DMS153 (cell line): ENCODE measurements around the gene CYB5R4.

ENCODE experiments used
- DNase-seq: peaks from one replicate; lab custom pipeline; 2025; lab: John Stamatoyannopoulos, UW

CYB5R4 gene, protein sequence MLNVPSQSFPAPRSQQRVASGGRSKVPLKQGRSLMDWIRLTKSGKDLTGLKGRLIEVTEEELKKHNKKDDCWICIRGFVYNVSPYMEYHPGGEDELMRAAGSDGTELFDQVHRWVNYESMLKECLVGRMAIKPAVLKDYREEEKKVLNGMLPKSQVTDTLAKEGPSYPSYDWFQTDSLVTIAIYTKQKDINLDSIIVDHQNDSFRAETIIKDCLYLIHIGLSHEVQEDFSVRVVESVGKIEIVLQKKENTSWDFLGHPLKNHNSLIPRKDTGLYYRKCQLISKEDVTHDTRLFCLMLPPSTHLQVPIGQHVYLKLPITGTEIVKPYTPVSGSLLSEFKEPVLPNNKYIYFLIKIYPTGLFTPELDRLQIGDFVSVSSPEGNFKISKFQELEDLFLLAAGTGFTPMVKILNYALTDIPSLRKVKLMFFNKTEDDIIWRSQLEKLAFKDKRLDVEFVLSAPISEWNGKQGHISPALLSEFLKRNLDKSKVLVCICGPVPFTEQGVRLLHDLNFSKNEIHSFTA

DNA sequence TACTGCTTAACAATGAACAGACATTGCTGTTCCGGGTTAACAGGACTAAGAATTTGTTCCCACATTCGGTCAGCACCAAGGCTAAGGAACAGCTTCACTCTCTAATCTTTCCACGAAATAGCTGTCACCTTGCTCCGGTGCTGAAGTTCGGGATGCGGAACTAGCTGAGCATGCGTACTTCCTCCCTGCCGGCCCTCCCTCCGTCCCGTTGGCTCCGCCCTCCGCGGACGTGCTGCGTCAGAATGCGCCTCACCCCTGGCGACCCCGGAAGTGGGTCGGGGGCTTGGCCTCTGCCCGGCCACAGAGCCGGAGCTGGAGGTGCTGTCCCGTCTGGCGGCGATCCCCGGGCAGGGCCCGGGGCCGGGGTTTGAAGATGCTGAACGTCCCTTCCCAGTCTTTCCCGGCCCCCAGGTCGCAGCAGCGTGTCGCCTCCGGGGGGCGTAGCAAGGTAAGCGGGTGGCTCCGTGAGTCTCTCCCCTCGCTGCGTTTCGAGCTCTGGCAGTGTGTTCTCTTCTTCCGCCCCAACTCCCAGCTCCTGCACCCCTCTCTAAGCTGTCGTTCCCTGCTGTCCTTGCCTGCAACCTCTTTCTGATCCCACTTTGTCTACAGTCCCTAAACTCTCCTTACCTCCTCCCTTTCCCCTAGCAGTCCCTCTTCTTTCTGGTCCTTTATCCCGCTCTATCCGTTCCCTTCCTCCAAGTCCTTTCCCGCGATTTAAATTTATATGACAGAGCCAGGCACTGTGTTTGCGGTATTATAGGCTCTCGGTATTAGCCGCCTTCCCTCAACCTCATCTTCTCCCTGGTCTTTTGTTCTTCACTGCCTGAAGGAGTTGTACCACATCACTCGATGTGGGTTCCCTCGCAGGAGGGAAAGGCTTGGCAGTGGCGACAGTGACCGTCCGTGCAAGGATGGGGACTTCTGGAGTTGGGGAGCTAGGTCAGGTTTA is at the start of gene CYB5R4:
CYB5R4 (plus strand) TSS at position 280 of the 949 bp plus-strand sequence; CDS start at position 374, 94 bp downstream.
- DNase-seq, result peak; percentile 90

DNA sequence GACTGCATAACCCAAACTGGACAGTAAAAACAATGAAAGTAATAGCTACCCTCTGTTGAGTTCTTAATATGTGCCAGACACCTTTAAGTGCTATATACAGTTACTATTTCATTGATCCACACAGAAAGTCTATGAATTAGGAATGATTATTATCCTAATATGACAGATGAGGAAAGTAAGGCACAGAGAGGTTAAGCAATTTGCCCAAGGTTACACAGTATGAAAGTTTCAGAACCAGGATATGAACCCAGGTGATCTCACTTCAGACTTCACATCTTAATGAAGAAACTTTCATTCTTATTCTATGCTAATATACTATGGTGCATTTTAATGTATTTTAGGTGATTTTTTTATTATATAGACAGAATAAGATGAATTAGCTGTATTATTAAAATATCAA is 46.9 kb upstream of the CYB5R4 start:
- DNase-seq, result no peak

DNA sequence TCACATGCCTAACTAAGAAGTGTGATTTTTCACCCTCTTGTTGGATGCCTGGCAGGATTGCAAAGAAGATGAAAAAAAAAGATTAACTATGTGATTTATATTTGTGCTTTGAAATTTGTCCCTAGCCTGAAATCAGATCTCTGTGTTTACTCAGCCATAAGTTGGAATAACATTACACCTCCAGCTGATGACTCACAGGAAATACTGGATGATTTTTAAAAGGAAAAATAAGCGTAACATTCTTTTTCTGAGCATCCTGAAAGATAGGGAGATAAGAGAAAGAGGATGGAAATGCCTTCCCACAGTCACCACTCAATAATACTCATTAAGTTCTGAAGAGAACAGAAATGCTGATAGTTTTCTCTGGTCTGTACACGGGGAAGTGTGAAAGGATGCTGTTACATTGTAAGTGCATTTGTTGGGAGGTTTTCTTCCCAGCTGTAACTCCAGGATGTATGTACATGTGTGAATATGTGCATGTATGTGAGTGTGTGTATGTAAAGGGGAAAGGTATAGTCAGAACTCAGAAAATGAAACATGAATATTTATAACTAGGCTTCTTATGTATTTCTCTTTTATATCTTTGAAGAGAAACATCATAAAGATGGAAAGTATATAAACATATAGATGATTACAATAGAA is 43.7 kb upstream of the CYB5R4 start:
- DNase-seq, result no peak

DNA sequence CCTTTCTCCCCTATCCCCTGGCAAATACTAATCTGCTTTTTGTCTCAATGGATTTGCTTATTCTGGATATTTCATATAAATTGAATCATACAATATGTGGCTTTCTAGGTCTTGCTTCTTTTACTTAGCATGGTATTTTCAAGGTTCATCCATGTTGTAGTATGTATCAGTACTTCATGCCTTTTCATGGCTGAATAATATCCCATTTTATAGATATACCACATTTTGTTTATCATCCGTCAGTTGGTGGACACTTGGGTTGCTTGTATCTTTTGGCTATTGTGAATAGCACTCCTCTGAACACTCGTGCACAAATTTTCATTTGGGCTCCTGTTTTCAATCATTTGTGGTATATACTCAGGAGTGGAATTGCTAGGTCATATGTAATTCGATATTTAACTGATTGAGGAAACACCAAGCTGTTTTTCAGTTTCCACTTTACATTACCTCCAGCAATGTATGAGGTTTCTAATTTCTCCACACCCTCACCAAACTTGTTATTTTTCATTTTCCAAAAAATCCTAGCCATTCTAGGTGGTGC is 36.8 kb upstream of the CYB5R4 start:
- no peak for DNase-seq

DNA sequence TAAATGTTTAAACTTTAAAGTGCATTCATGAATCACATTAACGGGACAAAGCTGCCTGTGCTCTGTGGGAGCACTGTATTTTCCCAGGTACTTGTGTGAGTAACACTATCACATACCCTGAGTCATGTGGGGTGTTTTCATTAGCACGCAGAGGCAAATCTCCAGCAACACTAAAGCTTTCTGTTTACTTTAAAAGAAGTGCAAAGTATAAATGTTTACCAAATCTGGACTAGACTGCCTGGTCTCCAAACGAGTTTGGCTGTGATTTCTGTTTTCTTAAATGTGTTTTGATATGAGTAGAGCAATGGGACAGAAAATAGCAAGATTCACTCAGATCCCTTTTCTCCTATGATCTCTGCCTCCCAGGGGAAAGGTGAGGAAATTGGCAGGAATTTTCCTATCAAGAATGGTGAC is 35.1 kb upstream of the CYB5R4 start:
- no peak for DNase-seq

DNA sequence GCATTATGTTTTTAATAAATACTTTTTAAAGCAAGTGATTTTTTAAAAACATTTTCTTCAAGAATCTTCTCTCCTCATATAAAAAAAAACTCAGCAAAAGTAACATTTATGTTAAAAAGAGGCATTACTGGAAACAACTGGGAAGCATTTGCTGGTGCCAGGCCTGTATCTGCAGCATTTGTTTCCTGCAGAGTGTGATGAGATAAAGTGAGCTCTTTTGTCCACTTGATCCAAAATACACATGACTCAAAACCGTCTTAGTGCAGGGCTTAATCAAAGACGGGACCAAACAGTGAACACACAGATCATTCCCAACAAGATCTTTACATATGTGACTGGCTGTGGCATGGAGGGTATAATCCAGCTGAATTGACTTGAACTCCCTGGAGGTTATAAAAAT is 34.7 kb upstream of the CYB5R4 start:
- no peak for DNase-seq

DNA sequence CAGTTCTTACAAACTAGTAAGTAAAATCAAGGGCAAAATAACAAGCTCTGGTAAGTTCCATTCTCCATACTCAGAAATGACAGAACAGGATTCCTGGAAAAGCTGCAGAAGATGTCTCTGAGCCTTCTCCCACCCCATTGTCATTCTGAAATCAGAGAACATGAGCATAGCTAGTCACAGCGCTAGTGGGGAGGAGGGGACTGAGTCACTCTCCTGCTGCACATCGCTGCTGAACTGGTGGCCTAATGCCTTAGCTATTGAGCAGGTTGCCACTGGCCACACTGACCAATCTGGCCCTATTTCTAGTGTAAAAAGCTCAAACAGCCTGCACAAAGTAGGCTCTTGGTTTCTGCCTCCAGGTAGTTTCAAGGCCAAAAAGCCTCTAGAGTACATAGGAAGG is 32.4 kb upstream of the CYB5R4 start:
- no peak for DNase-seq

DNA sequence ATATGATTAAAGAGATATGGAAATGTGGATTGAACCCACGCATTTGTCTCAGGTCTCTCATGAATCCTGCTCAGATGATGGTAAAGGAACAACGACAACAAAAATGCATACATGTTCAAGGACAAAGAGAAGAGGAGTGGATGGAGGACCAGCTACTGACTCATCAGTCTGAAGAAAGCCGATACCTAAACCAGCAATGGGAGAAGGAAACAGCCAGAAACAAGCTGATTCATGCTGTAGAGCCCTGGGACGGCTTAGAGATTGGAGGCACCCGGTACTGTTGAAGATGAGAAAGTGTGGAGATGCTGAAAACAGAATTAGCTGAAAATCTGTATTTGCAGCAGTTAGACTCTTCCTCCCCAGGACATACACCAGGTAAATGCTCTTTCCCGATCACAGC is 20.8 kb upstream of the CYB5R4 start:
- DNase-seq, result no peak

DNA sequence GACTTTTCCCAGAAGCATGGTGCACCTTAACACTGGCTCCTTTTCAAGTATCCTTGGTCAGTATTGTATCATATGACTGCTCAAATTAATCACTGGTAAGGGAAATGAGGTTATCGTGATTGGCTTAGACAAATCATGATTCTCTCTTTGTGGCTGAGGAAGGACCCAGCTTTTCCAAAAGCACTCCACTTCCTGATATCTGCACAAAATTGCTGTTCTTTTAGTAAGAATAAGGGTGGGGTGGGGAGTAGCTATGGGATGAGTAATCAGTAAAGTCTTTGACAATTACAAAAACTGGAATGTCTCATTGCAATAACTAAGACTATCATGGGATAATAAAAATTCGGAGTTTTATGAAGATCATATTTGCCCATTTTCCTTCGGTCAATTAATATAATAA is 15.3 kb upstream of the CYB5R4 start:
- DNase-seq, result no peak

DNA sequence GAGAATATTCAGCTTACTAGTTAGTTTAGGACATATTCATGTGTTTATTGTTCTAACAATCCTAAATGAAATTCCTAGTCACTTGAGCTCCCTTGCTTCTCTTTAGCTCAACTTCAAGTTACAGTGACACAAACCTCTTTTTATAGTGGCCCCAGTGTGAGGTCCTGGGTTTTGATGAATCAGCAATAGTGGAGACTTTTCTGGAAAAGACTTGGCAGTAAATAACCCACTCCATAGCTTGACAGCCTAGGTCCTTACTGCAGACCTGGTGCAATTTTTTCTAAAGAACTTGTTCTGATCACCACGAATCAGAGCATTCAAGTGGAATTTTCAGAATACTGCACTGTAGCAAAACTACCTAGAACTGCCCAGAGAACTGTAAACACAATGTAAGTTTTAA is 13.2 kb upstream of the CYB5R4 start:
- no peak for DNase-seq

DNA sequence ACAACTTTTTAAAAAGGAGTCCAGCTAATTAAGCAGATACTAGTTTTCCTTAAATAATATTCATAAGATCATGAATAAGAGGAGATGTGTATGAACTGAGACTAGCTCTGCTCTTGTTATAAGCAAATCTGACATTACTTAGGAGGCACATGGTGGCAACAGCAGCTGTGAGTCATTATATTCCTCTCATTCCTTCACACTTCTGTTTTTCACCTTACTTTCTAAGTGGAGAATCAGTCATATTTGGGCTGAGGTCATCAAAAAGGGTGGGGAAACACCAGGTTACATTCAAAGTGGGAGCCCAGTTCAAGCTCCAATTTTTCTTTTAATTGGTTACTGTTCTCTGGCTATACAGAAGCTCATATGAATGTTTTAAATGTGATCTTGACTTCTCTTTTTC is 12.3 kb upstream of the CYB5R4 start:
- DNase-seq, result no peak

DNA sequence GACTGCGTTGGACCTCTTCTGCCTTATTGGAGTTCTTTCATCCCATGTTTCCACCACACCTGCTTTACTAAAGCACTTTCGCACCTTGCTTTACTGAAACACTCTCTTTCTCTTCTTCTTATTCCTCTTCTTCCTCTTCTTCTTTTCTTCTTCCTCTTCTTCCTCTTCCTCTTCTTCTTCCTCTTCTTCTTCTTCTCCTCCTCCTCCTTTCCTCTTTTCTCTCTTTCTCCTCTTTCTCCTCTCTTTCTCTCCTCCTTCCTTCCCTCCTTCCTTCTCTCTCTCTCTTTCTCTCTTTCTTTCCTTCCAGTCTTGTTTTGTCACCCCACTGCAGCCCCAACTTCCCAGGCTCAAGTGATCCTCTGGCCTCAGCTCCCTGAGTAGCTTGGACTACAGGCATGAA is 10.4 kb upstream of the CYB5R4 start:
- no peak for DNase-seq

DNA sequence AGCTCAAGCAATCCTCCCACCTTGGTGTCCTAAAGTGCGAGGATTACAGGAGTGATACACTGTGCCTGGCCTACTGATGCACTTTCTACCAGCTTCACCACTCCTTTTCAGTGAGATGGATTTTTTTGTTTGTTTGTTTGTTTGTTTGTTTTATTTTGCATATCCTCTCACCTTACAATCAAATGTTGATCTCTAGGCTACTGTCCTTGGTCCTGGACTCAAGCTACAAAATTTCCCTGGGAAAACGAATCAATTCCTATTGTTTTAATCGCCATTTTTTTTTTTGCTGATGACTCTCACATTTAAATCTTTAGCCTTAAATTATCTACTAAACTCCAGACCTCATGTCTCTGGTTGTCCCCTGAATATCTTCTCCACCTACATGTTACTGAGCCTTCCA is 9.9 kb upstream of the CYB5R4 start:
- DNase-seq, result no peak

DNA sequence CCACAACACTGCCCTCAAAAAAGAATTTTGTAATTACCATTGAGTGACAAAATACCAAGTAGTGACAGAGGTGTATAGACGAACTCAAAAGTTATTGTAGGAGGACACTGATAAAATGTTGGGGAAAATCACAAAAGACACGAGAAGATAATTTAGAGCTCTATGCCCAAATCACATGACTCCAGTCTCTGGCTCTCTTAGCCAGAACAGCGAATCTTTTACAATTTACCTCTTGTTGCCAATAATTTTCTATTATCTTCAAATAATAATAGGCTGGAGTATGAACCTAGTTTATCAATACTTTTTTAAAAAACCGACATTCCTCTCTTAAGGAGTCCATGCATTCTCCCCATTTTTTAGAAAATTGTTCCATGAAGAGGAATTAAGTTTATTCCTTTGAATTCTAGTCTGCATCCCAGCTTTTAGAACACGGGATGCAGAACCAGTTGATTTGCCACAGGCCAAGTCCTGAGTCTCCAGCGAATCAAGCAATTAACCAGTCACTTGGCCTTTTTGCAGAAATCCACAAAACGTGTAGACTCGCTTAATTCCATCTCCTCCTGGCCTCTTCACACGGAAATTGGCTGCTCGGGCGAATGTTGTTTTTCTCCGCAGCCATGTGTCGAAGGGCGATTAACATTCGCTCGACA is 6.8 kb upstream of the CYB5R4 start:
- DNase-seq, result no peak

DNA sequence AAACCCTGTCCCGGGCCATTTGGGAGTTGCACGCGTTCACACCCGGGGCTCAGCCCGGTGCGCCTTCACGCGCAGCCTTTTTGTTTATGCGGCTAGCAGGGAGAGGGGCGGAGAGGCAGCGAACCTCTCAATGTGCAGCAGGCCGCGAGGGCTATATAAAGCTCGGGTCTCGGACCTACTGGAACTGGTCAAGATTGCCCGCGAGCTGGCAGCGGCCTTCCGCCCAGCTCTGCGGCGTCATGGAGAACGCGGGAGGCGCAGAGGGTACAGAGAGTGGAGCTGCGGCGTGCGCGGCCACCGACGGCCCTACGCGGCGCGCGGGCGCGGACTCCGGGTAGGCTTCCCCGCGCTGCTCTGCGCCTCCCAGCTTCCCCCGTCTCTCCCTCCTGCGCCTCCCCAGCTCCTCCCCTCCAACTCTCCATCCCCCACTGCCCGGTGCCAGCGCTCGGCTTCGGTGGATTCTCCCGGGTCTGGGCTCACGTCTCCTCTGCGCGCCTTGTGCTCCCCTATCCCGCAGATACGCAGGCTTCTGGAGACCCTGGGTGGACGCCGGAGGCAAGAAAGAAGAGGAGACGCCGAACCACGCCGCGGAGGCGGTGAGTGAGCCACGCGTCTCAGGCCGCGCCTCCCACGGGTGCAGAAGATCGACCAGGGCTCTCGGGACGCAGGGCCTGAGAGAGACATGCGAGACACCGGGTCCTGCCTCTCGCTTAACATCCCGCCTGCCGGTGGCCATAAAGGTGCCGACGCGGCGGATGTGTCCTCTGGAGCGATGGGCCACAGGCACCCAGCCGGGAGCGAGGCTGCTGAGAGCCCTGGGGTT is 6.1 kb upstream of the CYB5R4 start, which contains the start of gene RIPPLY2:
RIPPLY2 (plus strand) TSS at position 183 of the 823 bp plus-strand sequence; CDS start at position 240, 57 bp downstream.
- DNase-seq, result peak; percentile 77

DNA sequence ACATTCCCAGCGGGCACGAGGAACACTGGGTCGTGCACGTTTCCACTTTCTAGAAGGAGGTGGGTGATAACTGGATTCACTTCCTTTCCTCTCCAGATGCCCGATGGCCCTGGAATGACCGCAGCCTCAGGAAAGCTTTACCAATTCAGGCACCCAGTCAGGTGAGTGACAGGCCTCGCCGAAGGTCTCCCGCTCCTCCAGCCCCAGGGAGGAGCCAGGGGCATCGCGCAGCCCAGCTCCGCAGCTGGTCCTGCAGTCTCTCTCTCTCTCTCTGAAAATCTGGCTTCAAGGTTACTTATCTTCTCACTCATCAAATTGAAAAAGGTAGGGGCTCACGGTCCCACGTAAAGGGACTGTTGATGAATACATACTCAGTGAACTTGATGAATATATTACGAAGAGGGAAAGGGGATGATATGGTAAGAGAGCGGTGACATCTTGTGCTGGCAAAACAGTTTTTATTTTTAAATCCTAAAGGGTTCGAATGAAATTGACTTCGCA is 5.4 kb upstream of the CYB5R4 start:
- peak; percentile 77 for DNase-seq

DNA sequence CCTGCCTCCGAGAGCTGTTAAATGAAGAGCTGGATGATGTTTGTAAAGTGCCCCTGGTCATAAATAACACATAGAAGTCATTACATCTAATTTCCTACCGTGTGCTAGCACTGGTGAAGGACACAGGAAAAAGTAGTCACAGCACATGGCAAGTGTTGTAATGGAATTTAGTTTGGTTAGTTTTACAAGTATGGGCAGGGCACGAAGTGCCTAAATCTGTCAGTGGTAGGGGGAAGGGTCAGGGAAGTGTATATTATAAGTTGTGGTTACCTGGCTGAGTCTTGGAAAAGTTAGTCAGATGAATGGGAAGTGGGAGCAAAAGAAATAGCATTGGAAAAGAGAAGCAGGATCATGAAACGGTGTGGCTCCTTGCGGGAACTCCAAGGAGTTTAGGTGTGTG is 4.7 kb upstream of the CYB5R4 start:
- no peak for DNase-seq

DNA sequence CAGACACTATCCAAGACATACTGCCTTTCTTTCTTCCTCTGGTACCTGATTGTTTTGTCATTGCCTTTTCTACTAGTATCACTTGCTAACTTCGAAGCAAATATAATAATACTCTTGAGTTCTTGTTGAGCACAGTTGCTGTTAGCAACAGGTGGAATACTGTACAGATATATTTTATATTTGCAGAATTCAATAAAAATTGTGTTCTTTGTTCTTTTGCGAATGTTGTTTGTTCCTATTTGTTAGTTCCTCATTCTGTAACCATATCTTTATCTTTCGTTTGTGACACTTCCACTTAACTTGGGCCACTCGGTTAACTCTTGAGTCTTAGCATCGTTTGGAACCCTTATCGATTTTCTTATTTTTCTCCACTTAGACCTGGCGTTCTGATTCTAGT is 868 bp downstream of the CYB5R4 start:
- DNase-seq, result no peak

DNA sequence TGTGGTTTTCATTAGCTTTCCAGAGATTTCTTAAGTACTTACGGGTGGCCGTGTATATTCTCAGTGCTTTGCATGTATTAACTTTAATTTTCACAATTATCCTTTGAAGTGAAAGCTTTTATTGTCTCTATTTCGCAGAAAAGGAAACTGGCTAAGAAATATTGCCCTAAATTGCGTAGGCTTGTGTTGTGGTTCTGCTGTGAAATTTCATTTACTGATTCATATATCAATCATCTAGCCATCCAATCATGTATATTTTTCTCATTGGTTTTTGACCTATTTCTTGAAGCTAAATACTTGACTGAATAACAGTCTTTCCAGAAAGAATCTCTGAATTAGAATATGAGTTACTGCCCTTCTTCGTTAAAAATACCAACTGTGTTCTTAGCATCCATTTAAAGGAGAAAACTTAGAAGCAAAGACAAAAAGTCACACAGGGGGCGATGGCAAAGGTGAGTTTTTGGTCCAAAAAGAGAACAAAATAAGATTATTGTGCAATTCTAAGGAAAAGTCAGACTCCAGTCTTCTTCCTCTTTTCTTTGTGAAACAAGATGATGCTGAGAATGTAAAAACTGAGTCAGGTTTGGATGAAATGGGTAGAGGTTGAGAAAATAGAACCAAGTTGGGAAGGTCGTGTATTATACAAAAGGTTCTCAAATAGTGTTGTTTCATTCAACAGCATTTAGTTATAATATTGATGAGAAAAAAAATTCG is 1.4 kb downstream of the CYB5R4 start:
- DNase-seq, result no peak
